GM23338 (cell line): Measurements from ENCODE around the gene NPW. TPM values are rescaled to one million over a fixed set of nuclear protein-coding genes. Genes with fewer than 3 reads are reported as not detected.

Experiments used
- ATAC-seq: fragments of 200-7000 bp; cut with Tn5 transposase; 3 replicates; pipeline ENCODE4 v1.9.1; 2020
- DNase-seq: peaks from one replicate; pipeline ENCODE4 v3.0.0-alpha.2; 2015; ENCODE audit warnings: low spot score
- H2AFZ ChIP-seq: fragments of 200-600 bp; sonication (generic); 2 replicates; pipeline ENCODE4 v1.8.0; 2016; ENCODE audit warnings: antibody characterized with exemption, mild to moderate bottlenecking, moderate library complexity
- H3F3A ChIP-seq: fragments of 200-600 bp; sonication (generic); replicated peaks from 2 replicates; pipeline ENCODE4 v1.8.0; 2017; ENCODE audit warnings: antibody characterized with exemption, mixed run types, low read depth
- H3K27ac ChIP-seq: fragments of 200-600 bp; sonication (generic); 2 replicates; pipeline ENCODE4 v1.6.1; 2016; ENCODE audit warnings: low read depth
- H3K27me3 ChIP-seq: fragments of 200-600 bp; sonication (generic); 2 replicates; pipeline ENCODE4 v1.8.0; 2016; ENCODE audit warnings: mild to moderate bottlenecking, mixed run types, moderate library complexity; ENCODE audit not compliant: insufficient read depth
- H3K36me3 ChIP-seq: fragments of 200-600 bp; sonication (generic); 2 replicates; pipeline ENCODE4 v1.8.0; 2016; ENCODE audit warnings: mild to moderate bottlenecking; ENCODE audit not compliant: insufficient read depth
- H3K4me1 ChIP-seq: fragments of 200-600 bp; sonication (generic); 2 replicates; pipeline ENCODE4 v1.8.0; 2016; ENCODE audit warnings: mild to moderate bottlenecking, moderate library complexity; ENCODE audit not compliant: insufficient read depth
- H3K4me2 ChIP-seq: fragments of 200-600 bp; sonication (generic); 2 replicates; pipeline ENCODE4 v1.7.1; 2017; ENCODE audit warnings: mixed run types
- H3K4me3 ChIP-seq: fragments of 200-600 bp; sonication (generic); 2 replicates; pipeline ENCODE4 v1.6.1; 2016; ENCODE audit warnings: mixed run types
- H3K79me2 ChIP-seq: fragments of 200-600 bp; sonication (generic); replicated peaks from 2 replicates; pipeline ENCODE4 v1.8.0; 2017; ENCODE audit warnings: mild to moderate bottlenecking; ENCODE audit not compliant: insufficient read depth
- H3K9me2 ChIP-seq: fragments of 200-600 bp; sonication (generic); 2 replicates; pipeline ENCODE4 v1.8.0; 2017; ENCODE audit not compliant: insufficient read depth
- H4K20me1 ChIP-seq: fragments of 200-600 bp; sonication (generic); replicated peaks from 2 replicates; pipeline ENCODE4 v1.8.0; 2017; ENCODE audit warnings: mild to moderate bottlenecking; ENCODE audit not compliant: insufficient read depth
- H3K27ac Mint-ChIP-seq: 2 replicates; pipeline ENCODE4 v1.8.0; 2020; ENCODE audit warnings: inconsistent platforms, mild to moderate bottlenecking, moderate library complexity, mixed read lengths
- H3K27me3 Mint-ChIP-seq: 3 replicates; pipeline ENCODE4 v1.8.0; 2022; ENCODE audit warnings: low read depth, mild to moderate bottlenecking, moderate library complexity, mixed read lengths, inconsistent platforms; ENCODE audit not compliant: insufficient read depth, poor library complexity
- H3K36me3 Mint-ChIP-seq: 3 replicates; pipeline ENCODE4 v1.8.0; 2021; ENCODE audit warnings: low read depth, mild to moderate bottlenecking, inconsistent platforms, moderate library complexity, mixed read lengths
- H3K4me1 Mint-ChIP-seq: 3 replicates; pipeline ENCODE4 v1.8.0; 2020; ENCODE audit warnings: mild to moderate bottlenecking, inconsistent platforms, mixed read lengths
- H3K4me3 Mint-ChIP-seq: 3 replicates; pipeline ENCODE4 v1.8.0; 2021; ENCODE audit warnings: moderate library complexity, mild to moderate bottlenecking, inconsistent platforms, mixed read lengths
- H3K9me3 Mint-ChIP-seq: 3 replicates; pipeline ENCODE4 v1.8.0; 2020; ENCODE audit warnings: moderate library complexity, mild to moderate bottlenecking, inconsistent platforms, mixed read lengths
- CREB1 ChIP-seq: fragments of 250-450 bp; sonication (Bioruptor Pico); IDR thresholded peaks from 2 replicates; pipeline ENCODE4 v1.5.0; 2020; ENCODE audit warnings: low read depth, mild to moderate bottlenecking, moderate library complexity
- ETS1 ChIP-seq: IDR thresholded peaks from 2 replicates; pipeline ENCODE4 v1.6.1; 2016; ENCODE audit warnings: antibody characterized with exemption
- EZH2 ChIP-seq: fragments of 200-600 bp; sonication (generic); IDR thresholded peaks from one replicate; pipeline ENCODE4 v1.8.0; 2017; ENCODE audit warnings: antibody characterized with exemption, mild to moderate bottlenecking, low read depth; ENCODE audit not compliant: unreplicated experiment
- EZH2phosphoT487 ChIP-seq: fragments of 200-600 bp; sonication (generic); IDR thresholded peaks from one replicate; pipeline ENCODE4 v1.8.1; 2018; ENCODE audit warnings: antibody characterized with exemption; ENCODE audit not compliant: unreplicated experiment
- JUNB ChIP-seq: IDR thresholded peaks from one replicate; pipeline ENCODE4 v1.6.1; 2016; ENCODE audit warnings: antibody characterized with exemption; ENCODE audit not compliant: unreplicated experiment
- POLR2AphosphoS5 ChIP-seq: IDR thresholded peaks from 2 replicates; pipeline ENCODE4 v1.6.1; 2016; ENCODE audit warnings: antibody characterized with exemption, low read depth
- REST ChIP-seq: IDR thresholded peaks from one replicate; pipeline ENCODE4 v1.6.1; 2018; ENCODE audit warnings: antibody characterized with exemption; ENCODE audit not compliant: unreplicated experiment
- STAT1 ChIP-seq: IDR thresholded peaks from one replicate; pipeline ENCODE4 v1.6.1; 2016; ENCODE audit warnings: antibody characterized with exemption; ENCODE audit not compliant: unreplicated experiment
- ZNF114 ChIP-seq: fragments of 250-450 bp; sonication (Bioruptor Pico); IDR thresholded peaks from 2 replicates; pipeline ENCODE4 v1.5.0; 2020; ENCODE audit warnings: mild to moderate bottlenecking, moderate library complexity
- polyA plus RNA-seq: library from polyadenylated mRNA; unstranded; fragments of >200 nt; fragmentation: Nextera tagmentation; extraction: Ambion mirVana; gene quantifications from 2 replicates; pipeline ENCODE4 v1.2.1, GENCODE V29; 2016
- total RNA-seq: library from RNA; depleted of rRNA; stranded (reverse); fragments of >200 nt; shearing (Covaris generic); gene quantifications from 2 replicates; pipeline ENCODE4 v1.2.3, GENCODE V29; 2014
- TF ChIP-seq, protein P1 (sequence below), 2 experiments: fragments of 200-600 bp in 1 of 2; sonication (generic) in 1 of 2; conservative IDR thresholded peaks; 2 replicates each; pipeline versions ENCODE4 v1.5.1 to v1.6.1; 2016 to 2017; ENCODE audit warnings: antibody characterized with exemption in 2 of 2, low read depth in 2 of 2, mild to moderate bottlenecking in 2 of 2, moderate library complexity in 1 of 2

NPW gene
- total and polyA plus RNA-seq, 2 experiments from 2014 or later: 4.5 to 37.6 TPM

DNA sequence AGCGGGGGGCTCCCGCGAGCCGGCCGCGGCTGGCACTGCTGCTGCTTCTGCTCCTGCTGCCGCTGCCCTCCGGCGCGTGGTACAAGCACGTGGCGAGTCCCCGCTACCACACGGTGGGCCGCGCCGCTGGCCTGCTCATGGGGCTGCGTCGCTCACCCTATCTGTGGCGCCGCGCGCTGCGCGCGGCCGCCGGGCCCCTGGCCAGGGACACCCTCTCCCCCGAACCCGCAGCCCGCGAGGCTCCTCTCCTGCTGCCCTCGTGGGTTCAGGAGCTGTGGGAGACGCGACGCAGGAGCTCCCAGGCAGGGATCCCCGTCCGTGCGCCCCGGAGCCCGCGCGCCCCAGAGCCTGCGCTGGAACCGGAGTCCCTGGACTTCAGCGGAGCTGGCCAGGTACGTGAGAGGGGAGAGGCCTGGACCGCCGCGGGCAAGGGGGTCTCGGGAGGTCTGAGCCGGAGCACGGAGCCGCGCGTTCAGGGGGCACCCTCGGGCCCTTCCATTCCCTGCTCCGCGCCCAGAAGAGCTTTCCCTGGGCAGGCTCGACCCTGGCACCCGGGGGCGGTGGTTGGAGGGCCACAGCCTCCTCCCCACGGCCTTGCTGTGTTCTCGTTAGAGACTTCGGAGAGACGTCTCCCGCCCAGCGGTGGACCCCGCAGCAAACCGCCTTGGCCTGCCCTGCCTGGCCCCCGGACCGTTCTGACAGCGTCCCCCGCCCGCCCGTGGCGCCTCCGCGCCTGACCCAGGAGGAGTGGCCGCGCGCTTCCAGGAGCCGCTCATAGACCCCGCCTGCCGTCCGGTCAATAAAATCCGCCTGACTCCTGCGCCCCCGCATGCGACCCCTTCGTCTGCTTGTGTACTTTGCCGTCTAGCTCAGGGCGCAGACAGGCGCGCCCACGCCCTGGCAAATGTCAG lies 591 bp downstream of the NPW start:
- TF ChIP-seq EZH2phosphoT487: peak; percentile 38
- peak; percentile 61 for TF ChIP-seq EZH2
- no peak for TF ChIP-seq ZNF114 (CRISPR knock-in tag)
- Histone ChIP-seq H3K79me2 (no peaks in the 10 kb centered on the region), H3K36me3 (no peaks in the 10 kb centered on the region), H3K27me3 (peaks cover 55% of the 10 kb centered on the region), H3K27ac (no peak overlapping the region), H3K4me1 (no peaks in the 10 kb centered on the region; the same call in 1 of the 2 replicates), H3F3A (peaks cover 8% of the 10 kb centered on the region), H3K4me2 (peak overlapping the region; percentile 85), H3K9me2 (no peaks in the 10 kb centered on the region), H3K4me3 (peak overlapping the region; percentile 62), H2AFZ (peak overlapping the region; percentile 74; the same call in 1 of the 2 replicates), H4K20me1 (no peaks in the 10 kb centered on the region; the same call in 1 of the 2 replicates)
- no peaks in the 10 kb centered on the region for H3K9me3 Mint-ChIP-seq
- DNase-seq: peak; percentile 64
- peaks cover 49% of the 10 kb centered on the region for H3K27me3 Mint-ChIP-seq
- H3K4me3 Mint-ChIP-seq: peak overlapping the region; percentile 72
- peaks cover 11% of the 10 kb centered on the region for H3K4me1 Mint-ChIP-seq
- no peak overlapping the region for H3K27ac Mint-ChIP-seq
- peak; percentile 2 for ATAC-seq
- peaks cover 3% of the 10 kb centered on the region; the same call in 1 of the 3 replicates for H3K36me3 Mint-ChIP-seq

- peaks cover 56% of the 10 kb centered on the region for H3K27me3 Mint-ChIP-seq
- H3K27me3 ChIP-seq: peaks cover 74% of the 10 kb centered on the region
- peak; percentile 82 for DNase-seq
These were observed 3.1 kb downstream of the NPW start for GRCh38 chr16:2022723-2023091.

DNA sequence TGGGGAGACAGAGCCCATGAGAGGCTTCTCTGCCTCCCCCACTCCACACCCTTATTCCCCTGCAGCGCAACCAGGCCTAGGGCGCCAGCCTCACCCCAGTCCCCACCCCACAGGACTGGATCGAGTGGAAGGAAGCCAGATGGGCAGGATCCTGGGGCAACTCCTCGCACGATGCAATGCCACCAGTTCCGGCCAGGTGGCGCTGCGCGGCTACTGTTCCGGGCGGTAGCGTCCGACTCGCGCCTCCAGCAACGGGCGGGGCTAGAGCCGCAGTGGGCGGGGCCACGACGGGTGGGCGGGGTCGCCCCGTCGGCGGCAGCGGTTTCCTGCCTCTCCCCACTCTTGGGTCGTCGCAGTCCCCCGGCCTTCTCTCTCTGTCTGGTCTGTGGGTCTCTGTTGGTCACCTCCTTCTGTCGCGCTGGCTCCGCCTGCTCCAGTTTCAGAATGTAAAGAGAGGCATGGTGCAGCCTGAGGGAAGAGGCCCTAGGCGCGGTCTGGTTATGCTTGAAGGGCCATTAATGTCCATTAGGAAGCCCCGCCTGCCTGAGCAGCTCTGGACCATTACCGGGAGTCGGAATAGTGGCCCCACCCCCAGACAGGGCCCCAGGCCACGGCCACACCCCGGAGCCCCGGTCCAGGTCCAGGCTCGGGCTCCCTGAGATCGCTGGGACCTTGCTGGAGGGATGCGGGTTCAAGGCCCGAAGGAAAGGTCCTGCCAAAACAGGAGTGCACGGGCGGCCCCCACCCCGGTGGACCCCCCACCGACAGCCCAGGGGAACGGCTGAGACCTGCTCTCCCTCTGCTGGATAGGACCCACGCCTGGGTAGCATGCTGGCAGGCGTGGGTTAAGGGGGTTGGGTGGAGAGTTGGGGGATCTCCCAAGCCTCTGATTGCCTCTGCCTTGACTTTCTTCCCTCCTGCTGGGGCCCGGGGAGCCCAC lies 3.8 kb downstream of the NPW start:
- Histone ChIP-seq H3K4me2 (peak overlapping the region; percentile 89), H3K4me1 (no peaks in the 10 kb centered on the region; the same call in 1 of the 2 replicates), H3K79me2 (no peaks in the 10 kb centered on the region), H4K20me1 (no peaks in the 10 kb centered on the region), H3K27ac (no peak overlapping the region), H3F3A (peaks cover 8% of the 10 kb centered on the region), H3K4me3 (peak overlapping the region; percentile 68), H3K9me2 (no peaks in the 10 kb centered on the region), H3K27me3 (peaks cover 74% of the 10 kb centered on the region), H3K36me3 (no peaks in the 10 kb centered on the region), H2AFZ (peak overlapping the region; percentile 97)
- DNase-seq (peak; percentile 89), ATAC-seq (peak; percentile 51)
- Mint-ChIP-seq H3K36me3 (peaks cover 3% of the 10 kb centered on the region; the same call in 1 of the 3 replicates), H3K4me3 (peak overlapping the region; percentile 73), H3K27ac (no peak overlapping the region), H3K9me3 (no peaks in the 10 kb centered on the region), H3K27me3 (peaks cover 49% of the 10 kb centered on the region), H3K4me1 (peaks cover 14% of the 10 kb centered on the region)
- peak; percentile 63 for TF ChIP-seq POLR2AphosphoS5
- TF ChIP-seq REST: no peak
- peak; percentile 59 for TF ChIP-seq CREB1 (CRISPR knock-in tag)
- TF ChIP-seq, protein P1, sequence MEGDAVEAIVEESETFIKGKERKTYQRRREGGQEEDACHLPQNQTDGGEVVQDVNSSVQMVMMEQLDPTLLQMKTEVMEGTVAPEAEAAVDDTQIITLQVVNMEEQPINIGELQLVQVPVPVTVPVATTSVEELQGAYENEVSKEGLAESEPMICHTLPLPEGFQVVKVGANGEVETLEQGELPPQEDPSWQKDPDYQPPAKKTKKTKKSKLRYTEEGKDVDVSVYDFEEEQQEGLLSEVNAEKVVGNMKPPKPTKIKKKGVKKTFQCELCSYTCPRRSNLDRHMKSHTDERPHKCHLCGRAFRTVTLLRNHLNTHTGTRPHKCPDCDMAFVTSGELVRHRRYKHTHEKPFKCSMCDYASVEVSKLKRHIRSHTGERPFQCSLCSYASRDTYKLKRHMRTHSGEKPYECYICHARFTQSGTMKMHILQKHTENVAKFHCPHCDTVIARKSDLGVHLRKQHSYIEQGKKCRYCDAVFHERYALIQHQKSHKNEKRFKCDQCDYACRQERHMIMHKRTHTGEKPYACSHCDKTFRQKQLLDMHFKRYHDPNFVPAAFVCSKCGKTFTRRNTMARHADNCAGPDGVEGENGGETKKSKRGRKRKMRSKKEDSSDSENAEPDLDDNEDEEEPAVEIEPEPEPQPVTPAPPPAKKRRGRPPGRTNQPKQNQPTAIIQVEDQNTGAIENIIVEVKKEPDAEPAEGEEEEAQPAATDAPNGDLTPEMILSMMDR (conservative IDR thresholded peaks at IDR 0.05; ENCODE audit: low read depth in 2 of 2): peak; percentile 81 to 98
- 0 out of 2 replicates have a peak, but pooled peaks have one; percentile 8 for TF ChIP-seq ETS1

More at GRCh38 chr16:2022723-2023091, 3.1 kb downstream of the NPW start:
- H3K36me3 Mint-ChIP-seq: peaks cover 3% of the 10 kb centered on the region; the same call in 1 of the 3 replicates
- no peaks in the 10 kb centered on the region; the same call in 1 of the 2 replicates for H4K20me1 ChIP-seq
- H3K79me2 ChIP-seq: no peaks in the 10 kb centered on the region
- no peak overlapping the region for H3K27ac Mint-ChIP-seq
- H3K9me3 Mint-ChIP-seq: no peaks in the 10 kb centered on the region
- no peak overlapping the region for H3K27ac ChIP-seq
- peak overlapping the region; percentile 97 for H2AFZ ChIP-seq
- peak; percentile 52 for ATAC-seq
- peaks cover 8% of the 10 kb centered on the region for H3F3A ChIP-seq
- peaks cover 14% of the 10 kb centered on the region for H3K4me1 Mint-ChIP-seq
- TF ChIP-seq STAT1 (no peak), JUNB (no peak)
- H3K4me1 ChIP-seq: no peaks in the 10 kb centered on the region; the same call in 1 of the 2 replicates
- no peaks in the 10 kb centered on the region for H3K9me2 ChIP-seq
- peak overlapping the region; percentile 89 for H3K4me2 ChIP-seq
- no peaks in the 10 kb centered on the region for H3K36me3 ChIP-seq
- peak overlapping the region; percentile 67 for H3K4me3 Mint-ChIP-seq
- peak overlapping the region; percentile 68 for H3K4me3 ChIP-seq
